ENCODE measurements around the gene AGRN.
A peak's percentile ranks its signal among the peaks of the same experiment; 100 is the strongest.
"Not testable (repeated sequence)": the region's sequence is repeated elsewhere in the genome, so short reads cannot be mapped to it uniquely, and the experiment has no call there.

AGRN gene

DNA sequence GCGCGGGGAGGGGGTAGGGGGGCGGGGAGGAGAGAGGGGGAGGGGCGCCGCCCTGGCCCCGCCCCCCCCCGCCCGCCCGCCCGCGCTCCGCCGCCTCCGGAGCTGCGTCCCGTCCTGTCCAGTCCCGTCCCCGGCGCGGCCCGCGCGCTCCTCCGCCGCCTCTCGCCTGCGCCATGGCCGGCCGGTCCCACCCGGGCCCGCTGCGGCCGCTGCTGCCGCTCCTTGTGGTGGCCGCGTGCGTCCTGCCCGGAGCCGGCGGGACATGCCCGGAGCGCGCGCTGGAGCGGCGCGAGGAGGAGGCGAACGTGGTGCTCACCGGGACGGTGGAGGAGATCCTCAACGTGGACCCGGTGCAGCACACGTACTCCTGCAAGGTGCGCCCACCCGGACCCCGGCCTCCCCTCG lies at the start of gene AGRN:
TSS of gene AGRN (plus strand) at position 121 of the 405 bp plus-strand sequence. CDS start at position 174, 53 bp downstream.
- peak in 19 of 51 donors; percentile 35 to 79 (median 60) for DNase-seq

GRCh38 chr1:970242-970972 lies 49.5 kb upstream of the AGRN start:
- DNase-seq, result no peak

GRCh38 chr1:970973-971730 lies 48.8 kb upstream of the AGRN start:
- DNase-seq, result no peak

GRCh38 chr1:971751-972506 lies 48.0 kb upstream of the AGRN start:
- no peak for DNase-seq

DNA sequence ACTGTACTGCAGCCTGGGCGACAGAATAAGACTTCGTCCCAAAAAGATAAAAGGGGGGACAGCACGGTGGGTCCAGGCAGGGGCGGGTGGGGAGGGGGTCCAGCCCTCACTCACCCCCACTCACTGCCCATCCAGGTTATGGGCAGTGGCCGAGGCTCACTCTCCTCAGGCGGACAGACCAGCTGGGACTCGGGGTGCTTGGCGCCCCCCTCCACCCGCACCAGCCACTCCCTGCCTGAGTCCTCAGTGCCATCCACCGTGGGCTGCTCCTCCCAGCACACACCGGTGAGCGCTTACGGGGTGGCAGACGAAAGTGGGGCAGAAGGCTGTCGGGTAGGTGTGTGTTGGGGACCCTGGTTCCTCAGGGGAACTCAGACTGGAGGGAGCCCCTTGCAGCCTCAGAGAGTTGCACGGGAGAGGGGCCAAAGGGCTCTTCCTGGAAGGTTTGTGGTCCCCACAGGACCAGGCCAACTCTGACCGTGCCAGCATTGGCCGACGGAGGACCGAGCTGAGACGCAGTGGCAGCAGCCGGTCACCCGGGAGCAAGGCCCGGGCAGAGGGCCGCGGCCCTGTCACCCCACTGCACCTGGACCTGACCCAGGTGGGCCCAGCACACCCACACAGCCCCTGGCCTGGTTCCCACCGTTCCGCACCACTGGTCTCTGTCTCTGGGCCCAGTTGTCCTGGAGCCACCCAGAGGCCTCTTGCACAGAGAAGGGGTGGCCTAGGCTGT lies 47.0 kb upstream of the AGRN start:
- DNase-seq, result no peak

- no peak for DNase-seq
Observed at GRCh38 chr1:973459-974292, 46.2 kb upstream of the AGRN start.

GRCh38 chr1:974293-974640 lies 45.7 kb upstream of the AGRN start:
- no peak for DNase-seq

- DNase-seq, result no peak
Observed at GRCh38 chr1:974687-975328, 45.1 kb upstream of the AGRN start.

DNA sequence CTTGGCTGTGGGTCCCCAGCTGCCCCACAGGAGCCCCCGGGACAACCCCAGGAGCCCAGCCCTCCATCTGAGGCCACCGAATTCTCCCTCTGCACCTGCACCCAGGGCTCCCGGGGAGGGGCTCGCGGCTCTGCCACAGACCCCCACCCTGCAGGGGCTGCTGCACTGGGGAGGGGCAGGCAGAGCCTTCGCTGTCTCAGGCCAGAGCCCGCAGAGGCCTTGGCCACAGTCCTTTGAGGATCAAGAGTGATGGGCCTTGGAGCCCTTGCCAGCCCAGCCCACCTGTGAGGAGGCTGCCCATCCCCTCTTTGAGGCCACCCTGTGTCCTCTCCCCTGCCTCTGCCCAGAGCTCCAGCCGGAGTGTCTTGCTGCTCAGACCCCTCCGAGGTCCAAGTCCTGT lies 44.6 kb upstream of the AGRN start:
- no peak for DNase-seq

DNA sequence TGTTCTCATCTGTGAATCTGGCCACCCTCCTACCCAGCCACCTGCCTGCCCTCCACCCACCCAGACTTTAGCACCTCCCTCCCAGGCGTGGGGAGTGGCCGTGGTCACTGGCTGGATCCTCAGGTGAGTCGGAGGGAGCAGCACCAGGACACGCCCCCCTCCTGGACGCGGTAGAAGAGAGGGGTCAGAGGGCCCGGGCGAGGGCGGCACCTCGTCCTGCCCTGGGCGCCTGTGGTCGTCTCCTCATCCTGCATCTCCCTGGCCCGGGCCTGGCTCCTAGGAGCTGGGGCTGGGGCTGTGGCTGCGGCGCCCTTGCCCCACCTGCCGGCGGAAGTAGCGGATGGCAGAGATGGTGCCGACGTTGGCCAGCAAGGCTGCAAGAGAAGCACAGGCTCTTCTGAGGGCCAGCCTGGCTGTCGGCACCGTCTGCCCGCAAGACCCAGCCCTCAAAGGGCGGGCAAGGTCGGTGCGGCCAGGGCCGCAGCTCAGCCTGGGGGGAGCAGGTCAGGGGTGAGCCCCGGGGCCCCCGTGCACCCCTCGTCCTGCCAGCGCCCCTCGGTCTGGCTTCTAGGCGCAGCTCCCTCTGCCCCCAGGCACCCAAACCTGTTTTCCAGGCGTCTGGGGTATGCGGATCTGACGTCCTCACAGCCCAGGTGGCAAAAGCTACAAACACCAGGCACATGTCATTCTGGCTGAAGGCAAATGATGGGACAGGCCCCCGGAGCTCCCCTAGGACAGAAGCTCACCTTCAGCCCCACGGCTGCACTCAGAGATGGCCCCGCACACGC lies 43.8 kb upstream of the AGRN start:
- peak in 8 of 51 donors; percentile 10 to 65 (median 34) for DNase-seq

DNA sequence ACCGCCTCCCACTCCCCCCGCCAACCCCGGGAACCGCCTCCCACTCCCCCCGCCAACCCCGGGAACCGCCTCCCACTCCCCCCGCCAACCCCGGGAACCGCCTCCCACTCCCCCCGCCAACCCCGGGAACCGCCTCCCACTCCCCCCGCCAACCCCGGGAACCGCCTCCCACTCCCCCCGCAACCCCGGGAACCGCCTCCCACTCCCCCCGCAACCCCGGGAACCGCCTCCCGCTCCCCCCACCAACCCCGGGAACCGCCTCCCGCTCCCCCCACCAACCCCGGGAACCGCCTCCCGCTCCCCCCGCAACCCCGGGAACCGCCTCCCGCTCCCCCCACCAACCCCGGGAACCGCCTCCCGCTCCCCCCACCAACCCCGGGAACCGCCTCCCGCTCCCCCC lies 43.1 kb upstream of the AGRN start:
- not testable (repeated sequence) for DNase-seq

GRCh38 chr1:978069-978834 lies 41.7 kb upstream of the AGRN start:
- no peak for DNase-seq

GRCh38 chr1:978835-979743 lies 40.8 kb upstream of the AGRN start:
- DNase-seq, result no peak

- DNase-seq, result no peak
Observed at GRCh38 chr1:979744-980072, 40.2 kb upstream of the AGRN start.

GRCh38 chr1:980137-980571 lies 39.8 kb upstream of the AGRN start:
- no peak for DNase-seq

GRCh38 chr1:980602-981395 lies 39.1 kb upstream of the AGRN start:
- DNase-seq, result no peak

Data from hypothalamus (tissue), 51 donors.